K562 (cell line): ENCODE results near the gene BCAP31. TPM values are rescaled to one million over a fixed set of nuclear protein-coding genes. Genes with fewer than 3 reads are reported as not detected.

Source experiments
- ARID1B ChIP-seq: fragments of 450-650 bp; IDR thresholded peaks from 2 replicates; pipeline ENCODE4 v1.6.1; 2016; ENCODE audit warnings: antibody characterized with exemption, mild to moderate bottlenecking, inconsistent platforms
- ELF2 ChIP-seq: fragments of 250-450 bp; sonication (Bioruptor Pico); IDR thresholded peaks from 2 replicates; pipeline ENCODE4 v1.5.0; 2021; ENCODE audit warnings: mild to moderate bottlenecking
- FOSL1 ChIP-seq: fragments of 200-800 bp; sonication (Bioruptor generic); conservative IDR thresholded peaks from 2 replicates; pipeline ENCODE4 v1.6.1; 2016; ENCODE audit warnings: missing genetic modification characterization, missing compliant biosample characterization
- GATAD2A ChIP-seq: fragments of 450-650 bp; IDR thresholded peaks from 2 replicates; pipeline ENCODE4 v1.6.1; 2017
- MBD2 ChIP-seq: sonication (generic); IDR thresholded peaks from 2 replicates; pipeline ENCODE4 v1.6.1; 2016; ENCODE audit warnings: low read depth, borderline replicate concordance
- NBN ChIP-seq: fragments of 450-650 bp; IDR thresholded peaks from 2 replicates; pipeline ENCODE4 v1.6.1; 2016; ENCODE audit warnings: low read depth, mild to moderate bottlenecking
- NR4A1 ChIP-seq, 2 experiments: fragments of 250-450 bp in 1 of 2; fragments of 450-650 bp in 1 of 2; sonication (Bioruptor Pico) in 1 of 2; IDR thresholded peaks; 2 replicates each; pipeline versions ENCODE4 v1.4.0 to v1.6.1; 2016 to 2020; ENCODE audit warnings: mild to moderate bottlenecking in 2 of 2, missing compliant biosample characterization in 1 of 2, missing genetic modification characterization in 1 of 2, moderate library complexity in 1 of 2
- NRF1 ChIP-seq, 2 experiments: fragments of 450-650 bp; IDR thresholded peaks in 1 of 2; conservative IDR thresholded peaks in 1 of 2; 2 replicates each; pipeline ENCODE4 v1.6.1; 2014; ENCODE audit warnings: mild to moderate bottlenecking in 2 of 2
- OTX1 ChIP-seq: fragments of 450-650 bp; formaldehyde crosslinking; IDR thresholded peaks from 2 replicates; pipeline ENCODE4 v1.4.0; 2022; ENCODE audit warnings: mild to moderate bottlenecking
- POLR2A ChIP-seq: fragments of 450-650 bp; conservative IDR thresholded peaks from 2 replicates; pipeline ENCODE4 v1.6.1; 2016
- POLR3A ChIP-seq: IDR thresholded peaks from 2 replicates; pipeline ENCODE4 v1.6.1; 2011; ENCODE audit warnings: borderline replicate concordance, mild to moderate bottlenecking, moderate library complexity; ENCODE audit not compliant: insufficient read length, insufficient read depth; ENCODE audit errors: extremely low read depth
- SIN3B ChIP-seq: fragments of 450-650 bp; IDR thresholded peaks from 2 replicates; pipeline ENCODE4 v1.6.1; 2017; ENCODE audit warnings: low read depth, mild to moderate bottlenecking, moderate library complexity
- SMAD1 ChIP-seq: fragments of 150-350 bp; IDR thresholded peaks from 2 replicates; pipeline ENCODE4 v1.6.1; 2014; ENCODE audit warnings: low read length, low read depth; ENCODE audit not compliant: partially characterized antibody
- ZBTB7A ChIP-seq: IDR thresholded peaks from 2 replicates; pipeline ENCODE4 v1.6.1; 2011; ENCODE audit warnings: low read depth, mild to moderate bottlenecking, low read length, moderate library complexity, borderline replicate concordance; ENCODE audit not compliant: control insufficient read depth
- ZNF668 ChIP-seq: fragments of 250-450 bp; sonication (Bioruptor Pico); IDR thresholded peaks from 2 replicates; pipeline ENCODE4 v1.8.0; 2022; ENCODE audit warnings: mild to moderate bottlenecking, inconsistent platforms
- ZNF764 ChIP-seq: fragments of 250-450 bp; sonication (Bioruptor Pico); IDR thresholded peaks from 2 replicates; pipeline ENCODE4 v1.4.0; 2020; ENCODE audit warnings: low read depth, mild to moderate bottlenecking, moderate library complexity
- polyA plus RNA-seq, 8 experiments: library from polyadenylated mRNA; depleted of rRNA in 4 of 8; stranded (reverse) in 5 of 8; unstranded in 3 of 8; fragments of >200 nt; fragmentation: Nextera tagmentation in 2 of 8; fragmentation: Illumina TruSeq in 1 of 8; extraction: Ambion mirVana in 2 of 8; extraction: Trizol in 1 of 8; gene quantifications; 2 replicates each; pipeline versions ENCODE4 v1.2.1 to v1.2.3, GENCODE V29; 2011 to 2014; ENCODE audit warnings: inconsistent platforms in 1 of 8, missing spikeins in 1 of 8
- total RNA-seq, 7 experiments: library from RNA; depleted of rRNA in 6 of 7; stranded (reverse); fragments of >200 nt in 6 of 7; fragmentation: Illumina TruSeq in 2 of 7; extraction: Trizol in 2 of 7; gene quantifications; 2 replicates each; pipeline versions ENCODE4 v1.2.1 to v1.2.3, GENCODE V29; 2011 to 2021; ENCODE audit warnings: low replicate concordance in 1 of 7
- TF ChIP-seq, protein P1 (sequence below): fragments of 200-800 bp; sonication (Bioruptor generic); IDR thresholded peaks from 2 replicates; pipeline ENCODE4 v1.6.1; 2017; ENCODE audit warnings: missing genetic modification characterization, missing compliant biosample characterization
- TF ChIP-seq, protein P2 (sequence below): sonication (generic); formaldehyde crosslinking; IDR thresholded peaks from 2 replicates; pipeline ENCODE4 v1.8.0; 2022; ENCODE audit warnings: mild to moderate bottlenecking, missing genetic modification reagents
- TF ChIP-seq, protein P3 (sequence below): sonication (generic); formaldehyde crosslinking; IDR thresholded peaks from 2 replicates; pipeline ENCODE4 v1.8.0; 2022; ENCODE audit warnings: missing genetic modification reagents, mild to moderate bottlenecking, moderate library complexity, borderline replicate concordance

The BCAP31 gene
- total and polyA plus RNA-seq, 9 of the 15 experiments (the other 6 are each of a cell fraction or from before 2014, with no cell fraction given), result 156 to 683 (median 188) TPM

DNA sequence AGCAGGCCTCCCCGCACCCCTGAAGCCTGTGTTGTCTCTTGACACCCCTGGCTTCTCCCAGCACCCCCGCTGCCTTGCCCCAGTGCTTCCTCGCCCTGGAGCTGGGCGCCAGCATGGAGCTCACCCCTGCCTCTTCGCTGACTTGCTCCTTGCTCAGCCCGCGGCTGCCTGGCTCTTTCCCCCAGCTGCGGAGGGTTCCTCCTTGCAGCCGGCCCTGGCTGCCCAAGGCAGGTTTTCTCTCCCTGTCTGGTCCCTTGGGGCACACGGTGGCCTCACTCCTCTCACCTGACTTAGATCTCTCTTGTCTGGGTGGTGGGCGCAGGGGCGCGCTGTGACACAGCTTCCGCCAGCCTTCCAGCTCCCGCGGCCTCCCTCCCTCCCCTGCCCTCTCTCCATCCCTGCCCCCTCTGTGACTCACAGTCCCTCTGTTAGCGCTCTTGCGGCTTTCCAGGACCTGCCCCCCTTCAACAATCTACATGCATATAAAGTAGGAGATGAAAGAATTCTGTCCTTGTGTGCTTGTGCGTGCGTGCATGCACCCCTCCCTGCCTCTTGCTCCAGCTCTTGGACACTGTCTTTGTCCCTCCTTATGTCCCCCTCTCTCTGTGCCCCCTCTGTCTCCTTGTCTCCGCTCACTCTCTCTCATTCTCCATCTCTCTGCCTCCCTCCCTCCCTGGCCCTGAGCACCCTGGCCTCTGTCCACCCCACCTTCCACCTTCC, 42.1 kb upstream of the BCAP31 start (continued):
- TF ChIP-seq, protein P1, sequence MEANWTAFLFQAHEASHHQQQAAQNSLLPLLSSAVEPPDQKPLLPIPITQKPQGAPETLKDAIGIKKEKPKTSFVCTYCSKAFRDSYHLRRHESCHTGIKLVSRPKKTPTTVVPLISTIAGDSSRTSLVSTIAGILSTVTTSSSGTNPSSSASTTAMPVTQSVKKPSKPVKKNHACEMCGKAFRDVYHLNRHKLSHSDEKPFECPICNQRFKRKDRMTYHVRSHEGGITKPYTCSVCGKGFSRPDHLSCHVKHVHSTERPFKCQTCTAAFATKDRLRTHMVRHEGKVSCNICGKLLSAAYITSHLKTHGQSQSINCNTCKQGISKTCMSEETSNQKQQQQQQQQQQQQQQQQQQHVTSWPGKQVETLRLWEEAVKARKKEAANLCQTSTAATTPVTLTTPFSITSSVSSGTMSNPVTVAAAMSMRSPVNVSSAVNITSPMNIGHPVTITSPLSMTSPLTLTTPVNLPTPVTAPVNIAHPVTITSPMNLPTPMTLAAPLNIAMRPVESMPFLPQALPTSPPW (CRISPR knock-in tag), result peak; percentile 86
- TF ChIP-seq ZNF764 (CRISPR knock-in tag) (no peak), SMAD1 (peak; percentile 9), GATAD2A (peak; percentile 54; the same call in 1 of the 2 replicates), NRF1 (conservative IDR thresholded peaks at IDR 0.05 in 1 of 2, IDR thresholded peaks at IDR 0.05 in 1 of 2) (peak in 1 of 2 experiments; percentile 26; a peak in 1 of 4 replicates), MBD2 (peak; percentile 33; the same call in 1 of the 2 replicates), POLR3A (no peak), ZBTB7A (peak; percentile 99), OTX1 (peak; percentile 58; the same call in 1 of the 2 replicates), NR4A1 (CRISPR knock-in tag; IDR thresholded peaks at IDR 0.05) (no peak), NR4A1 (tag; IDR thresholded peaks at IDR 0.05) (0 out of 2 replicates have a peak, but pooled peaks have one; percentile 52), NBN (0 out of 2 replicates have a peak, but pooled peaks have one; percentile 26), SIN3B (no peak), ARID1B (peak; percentile 56), POLR2A (peak; percentile 76), FOSL1 (tag) (peak; percentile 89), ELF2 (CRISPR knock-in tag) (0 out of 2 replicates have a peak, but pooled peaks have one; percentile 14), ZNF668 (CRISPR knock-in tag) (no peak)
- TF ChIP-seq, protein P2, sequence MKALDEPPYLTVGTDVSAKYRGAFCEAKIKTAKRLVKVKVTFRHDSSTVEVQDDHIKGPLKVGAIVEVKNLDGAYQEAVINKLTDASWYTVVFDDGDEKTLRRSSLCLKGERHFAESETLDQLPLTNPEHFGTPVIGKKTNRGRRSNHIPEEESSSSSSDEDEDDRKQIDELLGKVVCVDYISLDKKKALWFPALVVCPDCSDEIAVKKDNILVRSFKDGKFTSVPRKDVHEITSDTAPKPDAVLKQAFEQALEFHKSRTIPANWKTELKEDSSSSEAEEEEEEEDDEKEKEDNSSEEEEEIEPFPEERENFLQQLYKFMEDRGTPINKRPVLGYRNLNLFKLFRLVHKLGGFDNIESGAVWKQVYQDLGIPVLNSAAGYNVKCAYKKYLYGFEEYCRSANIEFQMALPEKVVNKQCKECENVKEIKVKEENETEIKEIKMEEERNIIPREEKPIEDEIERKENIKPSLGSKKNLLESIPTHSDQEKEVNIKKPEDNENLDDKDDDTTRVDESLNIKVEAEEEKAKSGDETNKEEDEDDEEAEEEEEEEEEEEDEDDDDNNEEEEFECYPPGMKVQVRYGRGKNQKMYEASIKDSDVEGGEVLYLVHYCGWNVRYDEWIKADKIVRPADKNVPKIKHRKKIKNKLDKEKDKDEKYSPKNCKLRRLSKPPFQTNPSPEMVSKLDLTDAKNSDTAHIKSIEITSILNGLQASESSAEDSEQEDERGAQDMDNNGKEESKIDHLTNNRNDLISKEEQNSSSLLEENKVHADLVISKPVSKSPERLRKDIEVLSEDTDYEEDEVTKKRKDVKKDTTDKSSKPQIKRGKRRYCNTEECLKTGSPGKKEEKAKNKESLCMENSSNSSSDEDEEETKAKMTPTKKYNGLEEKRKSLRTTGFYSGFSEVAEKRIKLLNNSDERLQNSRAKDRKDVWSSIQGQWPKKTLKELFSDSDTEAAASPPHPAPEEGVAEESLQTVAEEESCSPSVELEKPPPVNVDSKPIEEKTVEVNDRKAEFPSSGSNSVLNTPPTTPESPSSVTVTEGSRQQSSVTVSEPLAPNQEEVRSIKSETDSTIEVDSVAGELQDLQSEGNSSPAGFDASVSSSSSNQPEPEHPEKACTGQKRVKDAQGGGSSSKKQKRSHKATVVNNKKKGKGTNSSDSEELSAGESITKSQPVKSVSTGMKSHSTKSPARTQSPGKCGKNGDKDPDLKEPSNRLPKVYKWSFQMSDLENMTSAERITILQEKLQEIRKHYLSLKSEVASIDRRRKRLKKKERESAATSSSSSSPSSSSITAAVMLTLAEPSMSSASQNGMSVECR (CRISPR knock-in tag), result 0 out of 2 replicates have a peak, but pooled peaks have one; percentile 62
- TF ChIP-seq, protein P3, sequence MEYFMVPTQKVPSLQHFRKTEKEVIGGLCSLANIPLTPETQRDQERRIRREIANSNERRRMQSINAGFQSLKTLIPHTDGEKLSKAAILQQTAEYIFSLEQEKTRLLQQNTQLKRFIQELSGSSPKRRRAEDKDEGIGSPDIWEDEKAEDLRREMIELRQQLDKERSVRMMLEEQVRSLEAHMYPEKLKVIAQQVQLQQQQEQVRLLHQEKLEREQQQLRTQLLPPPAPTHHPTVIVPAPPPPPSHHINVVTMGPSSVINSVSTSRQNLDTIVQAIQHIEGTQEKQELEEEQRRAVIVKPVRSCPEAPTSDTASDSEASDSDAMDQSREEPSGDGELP (CRISPR knock-in tag), result peak; percentile 37; the same call in 1 of the 2 replicates
